ENCODE data around the gene RBM47. TPM values are rescaled to one million over a fixed set of nuclear protein-coding genes. Genes with fewer than 3 reads are reported as not detected.

Gene RBM47
- total and polyA plus RNA-seq, 2 experiments from 2014 or later: 35.6 to 139 TPM

DNA sequence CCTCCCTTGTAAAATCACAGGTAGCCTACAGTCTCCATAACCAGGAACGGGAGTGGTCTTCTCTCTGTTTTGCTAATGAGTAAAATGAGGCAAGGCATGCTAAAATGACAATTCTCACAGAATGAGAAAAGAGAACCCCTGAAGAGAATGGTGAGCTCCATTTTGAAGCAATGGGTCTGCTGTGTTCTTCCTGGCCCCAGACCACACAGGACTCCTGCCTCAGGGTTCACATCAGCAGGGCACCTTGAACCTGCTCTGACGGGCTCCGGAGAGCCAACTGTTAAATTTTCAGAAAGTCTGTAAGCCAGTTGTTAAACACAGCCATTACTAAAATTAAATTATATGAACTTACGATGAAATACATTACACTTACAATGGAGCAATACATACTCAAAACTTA is 32.1 kb upstream of the RBM47 start:
- peak; percentile 68 for ATAC-seq
- Mint-ChIP-seq H3K4me1 (peaks cover 19% of the 10 kb centered on the region), H3K4me3 (no peak overlapping the region)

DNA sequence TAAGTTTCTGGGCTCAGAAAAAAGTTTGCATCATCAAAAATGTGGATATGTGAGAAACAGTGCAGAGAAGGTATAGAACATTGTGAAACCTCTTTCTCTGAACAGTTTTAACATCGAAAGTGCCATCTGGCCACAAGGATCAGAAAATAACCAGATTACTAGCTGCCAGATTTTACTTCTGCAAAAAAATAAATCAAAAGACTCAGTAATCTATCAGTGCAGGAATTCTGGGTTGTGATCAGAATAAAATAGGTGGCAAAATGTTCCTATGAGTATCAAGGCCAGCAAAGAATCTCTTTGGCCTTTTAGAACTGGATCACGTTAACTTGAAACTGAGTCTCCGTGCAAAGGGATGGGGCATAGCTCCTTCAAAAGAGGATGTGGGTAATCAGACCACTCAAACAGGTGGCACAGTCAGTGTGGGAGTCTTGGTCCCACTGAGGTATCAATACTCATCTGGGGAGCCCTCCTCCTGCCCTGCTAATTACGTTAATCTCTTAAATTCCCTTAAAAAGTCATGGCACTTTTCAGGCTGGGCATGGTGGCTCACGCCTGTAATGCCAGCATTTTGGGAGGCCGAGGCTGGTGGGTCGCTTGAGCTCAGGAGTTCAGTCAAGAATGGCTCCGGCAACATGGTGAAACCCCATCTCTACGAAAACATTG is 26.7 kb upstream of the RBM47 start:
- Histone ChIP-seq H4K20me1 (replicated peaks; ENCODE audit: insufficient read depth) (no peaks in the 10 kb centered on the region), H3K79me2 (replicated peaks; ENCODE audit: insufficient read depth) (no peaks in the 10 kb centered on the region), H3K4me3 (no peak overlapping the region), H3F3A (replicated peaks; ENCODE audit: low read depth) (no peaks in the 10 kb centered on the region), H3K4me1 (ENCODE audit: insufficient read depth) (peaks cover 14% of the 10 kb centered on the region; the same call in 1 of the 2 replicates), H3K27me3 (ENCODE audit: insufficient read depth) (no peaks in the 10 kb centered on the region), H3K36me3 (ENCODE audit: insufficient read depth) (no peaks in the 10 kb centered on the region), H3K4me2 (no peak overlapping the region), H3K9me2 (ENCODE audit: insufficient read depth) (no peaks in the 10 kb centered on the region), H2AFZ (peak overlapping the region; percentile 69; the same call in 1 of the 2 replicates), H3K27ac (ENCODE audit: low read depth) (no peak overlapping the region)
- Mint-ChIP-seq H3K36me3 (ENCODE audit: low read depth) (no peaks in the 10 kb centered on the region), H3K4me1 (peaks cover 8% of the 10 kb centered on the region), H3K27ac (no peak overlapping the region), H3K27me3 (ENCODE audit: insufficient read depth, low read depth, poor library complexity) (peaks cover 12% of the 10 kb centered on the region), H3K9me3 (no peaks in the 10 kb centered on the region; the same call in 2 of the 3 replicates), H3K4me3 (no peak overlapping the region)
- TF ChIP-seq, protein P1, sequence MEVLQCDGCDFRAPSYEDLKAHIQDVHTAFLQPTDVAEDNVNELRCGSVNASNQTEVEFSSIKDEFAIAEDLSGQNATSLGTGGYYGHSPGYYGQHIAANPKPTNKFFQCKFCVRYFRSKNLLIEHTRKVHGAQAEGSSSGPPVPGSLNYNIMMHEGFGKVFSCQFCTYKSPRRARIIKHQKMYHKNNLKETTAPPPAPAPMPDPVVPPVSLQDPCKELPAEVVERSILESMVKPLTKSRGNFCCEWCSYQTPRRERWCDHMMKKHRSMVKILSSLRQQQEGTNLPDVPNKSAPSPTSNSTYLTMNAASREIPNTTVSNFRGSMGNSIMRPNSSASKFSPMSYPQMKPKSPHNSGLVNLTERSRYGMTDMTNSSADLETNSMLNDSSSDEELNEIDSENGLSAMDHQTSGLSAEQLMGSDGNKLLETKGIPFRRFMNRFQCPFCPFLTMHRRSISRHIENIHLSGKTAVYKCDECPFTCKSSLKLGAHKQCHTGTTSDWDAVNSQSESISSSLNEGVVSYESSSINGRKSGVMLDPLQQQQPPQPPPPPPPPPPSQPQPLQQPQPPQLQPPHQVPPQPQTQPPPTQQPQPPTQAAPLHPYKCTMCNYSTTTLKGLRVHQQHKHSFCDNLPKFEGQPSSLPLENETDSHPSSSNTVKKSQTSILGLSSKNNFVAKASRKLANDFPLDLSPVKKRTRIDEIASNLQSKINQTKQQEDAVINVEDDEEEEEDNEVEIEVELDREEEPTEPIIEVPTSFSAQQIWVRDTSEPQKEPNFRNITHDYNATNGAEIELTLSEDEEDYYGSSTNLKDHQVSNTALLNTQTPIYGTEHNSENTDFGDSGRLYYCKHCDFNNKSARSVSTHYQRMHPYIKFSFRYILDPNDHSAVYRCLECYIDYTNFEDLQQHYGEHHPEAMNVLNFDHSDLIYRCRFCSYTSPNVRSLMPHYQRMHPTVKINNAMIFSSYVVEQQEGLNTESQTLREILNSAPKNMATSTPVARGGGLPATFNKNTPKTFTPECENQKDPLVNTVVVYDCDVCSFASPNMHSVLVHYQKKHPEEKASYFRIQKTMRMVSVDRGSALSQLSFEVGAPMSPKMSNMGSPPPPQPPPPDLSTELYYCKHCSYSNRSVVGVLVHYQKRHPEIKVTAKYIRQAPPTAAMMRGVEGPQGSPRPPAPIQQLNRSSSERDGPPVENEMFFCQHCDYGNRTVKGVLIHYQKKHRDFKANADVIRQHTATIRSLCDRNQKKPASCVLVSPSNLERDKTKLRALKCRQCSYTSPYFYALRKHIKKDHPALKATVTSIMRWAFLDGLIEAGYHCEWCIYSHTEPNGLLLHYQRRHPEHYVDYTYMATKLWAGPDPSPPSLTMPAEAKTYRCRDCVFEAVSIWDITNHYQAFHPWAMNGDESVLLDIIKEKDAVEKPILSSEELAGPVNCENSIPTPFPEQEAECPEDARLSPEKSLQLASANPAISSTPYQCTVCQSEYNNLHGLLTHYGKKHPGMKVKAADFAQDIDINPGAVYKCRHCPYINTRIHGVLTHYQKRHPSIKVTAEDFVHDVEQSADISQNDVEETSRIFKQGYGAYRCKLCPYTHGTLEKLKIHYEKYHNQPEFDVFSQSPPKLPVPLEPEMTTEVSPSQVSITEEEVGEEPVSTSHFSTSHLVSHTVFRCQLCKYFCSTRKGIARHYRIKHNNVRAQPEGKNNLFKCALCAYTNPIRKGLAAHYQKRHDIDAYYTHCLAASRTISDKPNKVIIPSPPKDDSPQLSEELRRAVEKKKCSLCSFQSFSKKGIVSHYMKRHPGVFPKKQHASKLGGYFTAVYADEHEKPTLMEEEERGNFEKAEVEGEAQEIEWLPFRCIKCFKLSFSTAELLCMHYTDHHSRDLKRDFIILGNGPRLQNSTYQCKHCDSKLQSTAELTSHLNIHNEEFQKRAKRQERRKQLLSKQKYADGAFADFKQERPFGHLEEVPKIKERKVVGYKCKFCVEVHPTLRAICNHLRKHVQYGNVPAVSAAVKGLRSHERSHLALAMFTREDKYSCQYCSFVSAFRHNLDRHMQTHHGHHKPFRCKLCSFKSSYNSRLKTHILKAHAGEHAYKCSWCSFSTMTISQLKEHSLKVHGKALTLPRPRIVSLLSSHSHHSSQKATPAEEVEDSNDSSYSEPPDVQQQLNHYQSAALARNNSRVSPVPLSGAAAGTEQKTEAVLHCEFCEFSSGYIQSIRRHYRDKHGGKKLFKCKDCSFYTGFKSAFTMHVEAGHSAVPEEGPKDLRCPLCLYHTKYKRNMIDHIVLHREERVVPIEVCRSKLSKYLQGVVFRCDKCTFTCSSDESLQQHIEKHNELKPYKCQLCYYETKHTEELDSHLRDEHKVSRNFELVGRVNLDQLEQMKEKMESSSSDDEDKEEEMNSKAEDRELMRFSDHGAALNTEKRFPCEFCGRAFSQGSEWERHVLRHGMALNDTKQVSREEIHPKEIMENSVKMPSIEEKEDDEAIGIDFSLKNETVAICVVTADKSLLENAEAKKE (CRISPR knock-in tag; IDR thresholded peaks at IDR 0.05): no peak
- no peak for TF ChIP-seq ZNF114 (CRISPR knock-in tag; IDR thresholded peaks at IDR 0.05)
- no peak for TF ChIP-seq POLR2AphosphoS5 (IDR thresholded peaks at IDR 0.05; ENCODE audit: low read depth)
- TF ChIP-seq EZH2phosphoT487 (IDR thresholded peaks at IDR 0.05; ENCODE audit: unreplicated experiment): no peak
- TF ChIP-seq, protein P2, sequence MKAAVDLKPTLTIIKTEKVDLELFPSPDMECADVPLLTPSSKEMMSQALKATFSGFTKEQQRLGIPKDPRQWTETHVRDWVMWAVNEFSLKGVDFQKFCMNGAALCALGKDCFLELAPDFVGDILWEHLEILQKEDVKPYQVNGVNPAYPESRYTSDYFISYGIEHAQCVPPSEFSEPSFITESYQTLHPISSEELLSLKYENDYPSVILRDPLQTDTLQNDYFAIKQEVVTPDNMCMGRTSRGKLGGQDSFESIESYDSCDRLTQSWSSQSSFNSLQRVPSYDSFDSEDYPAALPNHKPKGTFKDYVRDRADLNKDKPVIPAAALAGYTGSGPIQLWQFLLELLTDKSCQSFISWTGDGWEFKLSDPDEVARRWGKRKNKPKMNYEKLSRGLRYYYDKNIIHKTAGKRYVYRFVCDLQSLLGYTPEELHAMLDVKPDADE (IDR thresholded peaks at IDR 0.05): no peak
- TF ChIP-seq, protein P3, sequence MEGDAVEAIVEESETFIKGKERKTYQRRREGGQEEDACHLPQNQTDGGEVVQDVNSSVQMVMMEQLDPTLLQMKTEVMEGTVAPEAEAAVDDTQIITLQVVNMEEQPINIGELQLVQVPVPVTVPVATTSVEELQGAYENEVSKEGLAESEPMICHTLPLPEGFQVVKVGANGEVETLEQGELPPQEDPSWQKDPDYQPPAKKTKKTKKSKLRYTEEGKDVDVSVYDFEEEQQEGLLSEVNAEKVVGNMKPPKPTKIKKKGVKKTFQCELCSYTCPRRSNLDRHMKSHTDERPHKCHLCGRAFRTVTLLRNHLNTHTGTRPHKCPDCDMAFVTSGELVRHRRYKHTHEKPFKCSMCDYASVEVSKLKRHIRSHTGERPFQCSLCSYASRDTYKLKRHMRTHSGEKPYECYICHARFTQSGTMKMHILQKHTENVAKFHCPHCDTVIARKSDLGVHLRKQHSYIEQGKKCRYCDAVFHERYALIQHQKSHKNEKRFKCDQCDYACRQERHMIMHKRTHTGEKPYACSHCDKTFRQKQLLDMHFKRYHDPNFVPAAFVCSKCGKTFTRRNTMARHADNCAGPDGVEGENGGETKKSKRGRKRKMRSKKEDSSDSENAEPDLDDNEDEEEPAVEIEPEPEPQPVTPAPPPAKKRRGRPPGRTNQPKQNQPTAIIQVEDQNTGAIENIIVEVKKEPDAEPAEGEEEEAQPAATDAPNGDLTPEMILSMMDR (conservative IDR thresholded peaks at IDR 0.05; ENCODE audit: low read depth in 2 of 2): no peak
- no peak for TF ChIP-seq NANOG (IDR thresholded peaks at IDR 0.05; ENCODE audit: borderline replicate concordance)
- no peak for TF ChIP-seq CREB1 (CRISPR knock-in tag; IDR thresholded peaks at IDR 0.05; ENCODE audit: low read depth)
- TF ChIP-seq EZH2 (IDR thresholded peaks at IDR 0.05; ENCODE audit: low read depth, unreplicated experiment): no peak
- no peak for TF ChIP-seq JUNB (IDR thresholded peaks at IDR 0.05; ENCODE audit: unreplicated experiment)
- no peak for DNase-seq (ENCODE audit: low spot score)
- no peak for ATAC-seq

More for the DNA sequence above, 32.1 kb upstream of the RBM47 start:
- no peaks in the 10 kb centered on the region for H3K36me3 Mint-ChIP-seq (ENCODE audit: low read depth)
- H3K9me2 ChIP-seq (ENCODE audit: insufficient read depth): no peaks in the 10 kb centered on the region
- 0 out of 2 replicates have a peak overlapping the region, but pooled peaks have one; percentile 57 for H3K4me2 ChIP-seq
- 0 out of 2 replicates have a peak, but pooled peaks cover 6% of the 10 kb centered on the region for H3F3A ChIP-seq (replicated peaks; ENCODE audit: low read depth)
- no peak overlapping the region for H2AFZ ChIP-seq
- DNase-seq (ENCODE audit: low spot score): no peak
- no peak for TF ChIP-seq STAT1 (IDR thresholded peaks at IDR 0.05; ENCODE audit: unreplicated experiment)
- 0 out of 2 replicates have a peak, but pooled peaks have one; percentile 36 for TF ChIP-seq NANOG (IDR thresholded peaks at IDR 0.05; ENCODE audit: borderline replicate concordance)
- H3K4me1 ChIP-seq (ENCODE audit: insufficient read depth): peaks cover 26% of the 10 kb centered on the region
- H3K9me3 Mint-ChIP-seq: no peaks in the 10 kb centered on the region
- H3K27me3 ChIP-seq (ENCODE audit: insufficient read depth): no peaks in the 10 kb centered on the region
- no peaks in the 10 kb centered on the region for H4K20me1 ChIP-seq (replicated peaks; ENCODE audit: insufficient read depth)
- no peak overlapping the region; the same call in 1 of the 2 replicates for H3K27ac ChIP-seq (ENCODE audit: low read depth)
- H3K79me2 ChIP-seq (replicated peaks; ENCODE audit: insufficient read depth): no peaks in the 10 kb centered on the region
- peaks cover 8% of the 10 kb centered on the region for H3K27me3 Mint-ChIP-seq (ENCODE audit: insufficient read depth, low read depth, poor library complexity)
- H3K36me3 ChIP-seq (ENCODE audit: insufficient read depth): no peaks in the 10 kb centered on the region
- no peak overlapping the region for H3K4me3 ChIP-seq
- H3K27ac Mint-ChIP-seq: no peak overlapping the region

Measured in GM23338 (cell line).